22Rv1 (cell line): ENCODE measurements around the gene TARBP2.

Source experiments
- CTCF ChIP-seq: fragments of 450-650 bp; IDR thresholded peaks from 2 replicates; pipeline ENCODE4 v1.5.1; 2017; ENCODE audit warnings: mild to moderate bottlenecking
- ZFX ChIP-seq: fragments of 450-650 bp; IDR thresholded peaks from 2 replicates; pipeline ENCODE4 v1.6.1; 2017; ENCODE audit warnings: antibody characterized with exemption, borderline replicate concordance

- TF ChIP-seq CTCF = no peak
- TF ChIP-seq ZFX = no peak
Observed at GRCh38 chr12:53465679-53466078, 35.4 kb upstream of the TARBP2 start.
